Activated naive CD8-positive, alpha-beta T cell (primary cell): ENCODE measurements around the gene MTA1.

Experiments used
- H3K27ac Mint-ChIP-seq: one replicate; pipeline ENCODE4 v1.8.0; 2021; ENCODE audit warnings: mixed read lengths
- H3K27me3 Mint-ChIP-seq: one replicate; pipeline ENCODE4 v1.8.0; 2021; ENCODE audit warnings: mixed read lengths
- H3K36me3 Mint-ChIP-seq: one replicate; pipeline ENCODE4 v1.8.0; 2021; ENCODE audit warnings: mixed read lengths
- H3K4me1 Mint-ChIP-seq: one replicate; pipeline ENCODE4 v1.8.0; 2021; ENCODE audit warnings: low read depth, mixed read lengths
- H3K4me3 Mint-ChIP-seq: one replicate; pipeline ENCODE4 v1.8.0; 2021; ENCODE audit warnings: mild to moderate bottlenecking, mixed read lengths
- H3K9me3 Mint-ChIP-seq: one replicate; pipeline ENCODE4 v1.8.0; 2021; ENCODE audit warnings: low read depth, mixed read lengths

MTA1 gene

GRCh38 chr14:105498430-105499255 lies 79.0 kb downstream of the MTA1 start:
- Mint-ChIP-seq H3K27me3 (no peaks in the 10 kb centered on the region), H3K9me3 (no peaks in the 10 kb centered on the region), H3K36me3 (no peaks in the 10 kb centered on the region), H3K4me3 (no peak overlapping the region), H3K27ac (no peak overlapping the region), H3K4me1 (no peaks in the 10 kb centered on the region)

DNA sequence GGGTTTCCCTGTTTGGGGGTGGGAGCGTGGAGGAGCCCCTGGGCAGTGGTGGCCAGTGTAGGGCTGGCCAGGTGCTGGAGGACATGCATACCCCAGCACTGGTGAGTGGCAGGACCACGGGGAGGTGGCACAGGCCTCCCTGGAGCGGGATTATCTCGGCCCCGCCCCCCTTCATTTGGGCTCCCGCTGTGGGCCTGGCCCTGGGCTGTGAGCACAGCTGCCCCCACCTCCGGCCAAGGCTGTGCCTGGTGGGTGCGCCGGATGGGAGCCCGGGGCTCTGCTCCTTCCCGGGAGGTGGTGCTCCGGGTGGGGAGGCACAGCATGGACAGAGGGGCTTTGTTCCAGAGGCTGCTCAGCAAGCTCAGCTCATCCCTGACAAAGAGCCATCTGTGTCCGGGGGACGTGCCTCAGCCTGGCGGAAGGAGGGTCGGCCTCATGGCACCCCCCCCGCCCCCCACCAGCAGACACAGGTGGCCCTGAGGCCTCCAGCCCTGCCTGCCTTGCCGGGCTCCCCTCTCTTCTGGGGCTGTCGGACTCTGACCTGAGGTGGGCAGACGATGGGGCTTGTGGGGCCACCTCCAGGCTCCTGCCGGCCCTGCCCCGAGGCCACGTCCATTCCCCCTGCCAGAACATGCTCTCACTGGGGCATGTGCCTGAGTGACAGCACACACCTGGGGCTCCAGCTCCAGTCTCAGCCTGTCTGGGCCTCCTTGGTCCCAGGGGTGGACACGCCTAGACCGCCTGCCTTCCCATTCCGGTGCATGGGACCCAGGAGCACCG lies 79.8 kb downstream of the MTA1 start:
- no peak overlapping the region for H3K27ac Mint-ChIP-seq
- no peak overlapping the region for H3K4me3 Mint-ChIP-seq
- H3K9me3 Mint-ChIP-seq, result no peaks in the 10 kb centered on the region
- H3K36me3 Mint-ChIP-seq, result no peaks in the 10 kb centered on the region
- H3K4me1 Mint-ChIP-seq, result no peaks in the 10 kb centered on the region
- H3K27me3 Mint-ChIP-seq, result no peaks in the 10 kb centered on the region

- H3K36me3 Mint-ChIP-seq, result no peaks in the 10 kb centered on the region
- no peaks in the 10 kb centered on the region for H3K27me3 Mint-ChIP-seq
- no peaks in the 10 kb centered on the region for H3K9me3 Mint-ChIP-seq
- H3K27ac Mint-ChIP-seq, result no peak overlapping the region
- no peak overlapping the region for H3K4me3 Mint-ChIP-seq
- no peaks in the 10 kb centered on the region for H3K4me1 Mint-ChIP-seq
Measured at GRCh38 chr14:105500036-105500725, 80.6 kb downstream of the MTA1 start.

DNA sequence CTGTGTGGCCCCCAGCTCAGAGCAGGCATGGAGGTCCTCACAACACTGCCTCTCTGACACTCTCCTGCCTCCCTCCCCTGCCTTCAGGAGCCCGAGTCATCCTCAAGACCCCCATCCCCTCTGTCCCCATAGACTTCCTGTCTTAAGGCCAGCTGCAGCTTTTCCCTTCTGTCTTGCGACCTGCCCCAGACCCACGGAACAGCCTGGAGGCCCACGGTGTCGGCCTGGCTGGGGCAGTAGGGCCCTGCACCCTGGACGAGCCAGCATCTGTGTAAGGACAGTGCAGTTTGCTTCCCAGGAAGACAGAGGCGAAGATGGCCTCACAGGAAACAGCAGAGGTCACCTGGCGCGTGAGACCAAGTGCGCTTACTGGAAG lies 81.1 kb downstream of the MTA1 start:
- Mint-ChIP-seq H3K4me3 (no peak overlapping the region), H3K4me1 (no peaks in the 10 kb centered on the region), H3K27ac (no peak overlapping the region), H3K27me3 (no peaks in the 10 kb centered on the region), H3K9me3 (no peaks in the 10 kb centered on the region), H3K36me3 (no peaks in the 10 kb centered on the region)

DNA sequence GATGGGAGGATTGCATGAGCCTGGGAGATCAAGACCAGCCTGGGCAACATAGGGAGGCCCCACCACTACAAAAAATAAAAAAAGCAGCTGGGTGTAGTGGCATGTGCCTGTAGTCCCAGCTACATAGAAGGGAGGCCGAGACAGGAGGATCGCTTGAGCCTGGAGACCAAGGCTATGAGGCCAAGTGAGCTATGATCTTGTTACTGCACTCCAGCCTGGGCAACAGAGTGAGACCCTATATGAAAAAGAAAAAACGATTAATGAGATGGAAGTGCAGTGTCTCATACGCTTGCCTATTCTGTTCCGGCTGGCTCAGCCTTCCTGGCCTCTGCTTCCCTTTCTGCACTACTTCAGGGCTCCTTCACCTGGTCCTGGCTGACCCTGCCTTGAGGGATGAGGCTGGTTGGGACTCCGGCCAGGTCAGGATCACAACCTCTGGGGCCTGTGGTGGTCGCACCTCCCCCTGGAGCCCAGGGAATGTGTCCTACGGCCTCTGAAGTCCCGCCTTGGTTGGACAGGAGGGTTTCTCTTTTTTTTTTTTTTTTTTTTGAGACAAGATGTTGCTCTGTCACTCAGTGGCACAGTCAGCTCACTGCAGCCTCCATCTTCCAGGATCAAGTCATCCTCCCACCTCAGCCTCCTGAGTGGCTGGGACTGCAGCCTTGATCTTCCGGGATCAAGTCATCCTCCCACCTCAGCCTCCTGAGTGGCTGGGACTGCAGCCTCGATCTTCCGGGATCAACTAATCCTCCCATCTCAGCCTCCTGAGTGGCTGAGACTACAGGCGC lies 82.1 kb downstream of the MTA1 start:
- Mint-ChIP-seq H3K4me1 (no peaks in the 10 kb centered on the region), H3K36me3 (no peaks in the 10 kb centered on the region), H3K27me3 (no peaks in the 10 kb centered on the region), H3K4me3 (no peak overlapping the region), H3K27ac (no peak overlapping the region), H3K9me3 (no peaks in the 10 kb centered on the region)

- Mint-ChIP-seq H3K9me3 (no peaks in the 10 kb centered on the region), H3K27ac (no peak overlapping the region), H3K4me3 (no peak overlapping the region), H3K36me3 (no peaks in the 10 kb centered on the region), H3K4me1 (no peaks in the 10 kb centered on the region), H3K27me3 (no peaks in the 10 kb centered on the region)
Measured at GRCh38 chr14:105502446-105503295, 83.0 kb downstream of the MTA1 start.

DNA sequence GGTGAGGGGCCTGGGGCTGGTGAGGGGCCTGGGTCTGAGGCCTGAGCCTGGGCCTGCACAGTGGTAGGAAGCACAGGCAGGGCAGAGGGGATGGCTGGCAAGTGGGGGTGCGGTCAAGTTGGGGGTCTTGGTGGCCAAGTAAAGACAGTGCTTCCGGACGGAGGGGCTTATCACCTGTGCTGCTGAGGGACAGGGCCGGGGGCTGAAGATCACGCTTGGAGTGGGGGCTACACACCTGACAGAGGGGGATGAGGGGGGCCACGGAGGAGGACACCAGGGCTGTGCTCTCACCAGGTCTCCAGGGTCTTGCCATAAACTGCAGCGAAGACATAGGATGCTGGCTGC lies 83.6 kb downstream of the MTA1 start:
- no peaks in the 10 kb centered on the region for H3K36me3 Mint-ChIP-seq
- H3K9me3 Mint-ChIP-seq, result no peaks in the 10 kb centered on the region
- no peaks in the 10 kb centered on the region for H3K4me1 Mint-ChIP-seq
- peak overlapping the region; percentile 11 for H3K27ac Mint-ChIP-seq
- H3K4me3 Mint-ChIP-seq, result no peak overlapping the region
- H3K27me3 Mint-ChIP-seq, result no peaks in the 10 kb centered on the region

- Mint-ChIP-seq H3K27ac (no peak overlapping the region), H3K27me3 (peaks cover 4% of the 10 kb centered on the region), H3K4me1 (peaks cover 2% of the 10 kb centered on the region), H3K9me3 (no peaks in the 10 kb centered on the region), H3K4me3 (no peak overlapping the region), H3K36me3 (no peaks in the 10 kb centered on the region)
Measured at GRCh38 chr14:105503935-105504692, 84.5 kb downstream of the MTA1 start.

DNA sequence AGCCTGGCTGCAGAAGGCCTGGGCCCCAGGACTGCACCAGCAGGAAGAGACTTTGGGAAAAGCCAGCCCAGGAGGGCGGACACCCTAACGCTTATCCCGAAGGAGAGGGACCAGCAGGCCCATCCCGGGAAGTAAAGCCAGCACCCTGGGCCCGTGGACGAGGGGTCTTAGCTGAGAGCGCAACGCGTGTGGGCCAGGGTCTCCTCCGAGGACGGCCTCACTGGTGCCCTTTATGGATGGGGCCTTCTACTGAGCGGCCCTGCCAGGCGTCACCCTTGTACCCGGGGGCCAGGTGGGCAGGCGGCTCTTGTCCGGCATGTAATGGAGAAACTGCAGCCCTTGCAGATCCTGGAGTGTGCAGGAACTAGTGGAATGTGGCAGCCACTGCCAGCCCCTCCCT lies 85.5 kb downstream of the MTA1 start:
- no peak overlapping the region for H3K27ac Mint-ChIP-seq
- no peaks in the 10 kb centered on the region for H3K36me3 Mint-ChIP-seq
- peaks cover 4% of the 10 kb centered on the region for H3K27me3 Mint-ChIP-seq
- no peaks in the 10 kb centered on the region for H3K9me3 Mint-ChIP-seq
- H3K4me1 Mint-ChIP-seq, result peaks cover 2% of the 10 kb centered on the region
- H3K4me3 Mint-ChIP-seq, result no peak overlapping the region

- Mint-ChIP-seq H3K36me3 (no peaks in the 10 kb centered on the region), H3K27ac (no peak overlapping the region), H3K4me1 (peaks cover 2% of the 10 kb centered on the region), H3K9me3 (no peaks in the 10 kb centered on the region), H3K27me3 (peaks cover 9% of the 10 kb centered on the region), H3K4me3 (no peak overlapping the region)
Measured at GRCh38 chr14:105507247-105507646, 87.6 kb downstream of the MTA1 start.

- H3K4me3 Mint-ChIP-seq, result no peak overlapping the region
- no peaks in the 10 kb centered on the region for H3K9me3 Mint-ChIP-seq
- peaks cover 2% of the 10 kb centered on the region for H3K4me1 Mint-ChIP-seq
- H3K27me3 Mint-ChIP-seq, result peaks cover 14% of the 10 kb centered on the region
- no peak overlapping the region for H3K27ac Mint-ChIP-seq
- H3K36me3 Mint-ChIP-seq, result no peaks in the 10 kb centered on the region
Measured at GRCh38 chr14:105508069-105508468, 88.4 kb downstream of the MTA1 start.

DNA sequence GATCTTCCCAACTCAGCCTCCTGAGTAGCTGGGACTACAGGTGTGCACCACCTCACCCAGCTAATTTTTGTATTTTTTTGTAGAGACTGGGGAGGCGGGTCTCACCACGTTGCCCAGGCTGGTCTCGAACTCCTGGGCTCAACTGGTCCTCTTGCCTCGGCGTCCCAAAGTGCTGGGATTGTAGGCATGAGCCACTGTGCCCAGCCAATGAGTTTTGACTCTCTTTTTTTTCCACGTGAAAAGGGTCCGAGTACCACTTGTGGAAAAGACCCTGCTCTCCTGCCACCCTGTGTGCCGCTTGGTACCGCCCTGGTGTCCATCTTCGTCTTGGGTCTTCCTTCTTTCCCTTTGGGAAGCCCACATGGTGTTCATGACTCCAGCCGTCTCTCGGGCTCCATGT lies 89.0 kb downstream of the MTA1 start:
- Mint-ChIP-seq H3K27me3 (peaks cover 17% of the 10 kb centered on the region), H3K4me3 (no peak overlapping the region), H3K4me1 (peaks cover 2% of the 10 kb centered on the region), H3K36me3 (no peaks in the 10 kb centered on the region), H3K9me3 (no peaks in the 10 kb centered on the region), H3K27ac (no peak overlapping the region)

DNA sequence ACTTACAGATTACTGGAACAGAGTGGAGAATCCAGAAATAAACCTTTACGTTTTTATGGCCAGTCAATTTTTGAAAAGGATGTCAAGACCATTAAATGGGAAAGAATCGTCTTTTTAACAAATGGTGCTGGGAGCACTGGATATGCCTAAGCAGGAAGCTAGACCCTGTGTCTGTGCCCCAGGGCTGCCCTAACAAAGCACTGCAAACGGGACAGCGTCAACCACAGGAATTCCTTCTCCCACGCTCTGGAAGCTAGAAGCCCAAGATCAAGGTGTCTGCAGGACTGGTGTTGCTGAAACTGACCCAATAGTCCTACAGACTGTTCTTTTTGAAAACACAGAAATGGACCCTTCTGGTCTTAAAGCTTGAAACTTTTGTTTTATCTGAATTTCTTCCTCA lies 97.5 kb downstream of the MTA1 start:
- H3K9me3 Mint-ChIP-seq, result no peaks in the 10 kb centered on the region
- peaks cover 36% of the 10 kb centered on the region for H3K27me3 Mint-ChIP-seq
- H3K4me1 Mint-ChIP-seq, result peaks cover 3% of the 10 kb centered on the region
- no peak overlapping the region for H3K27ac Mint-ChIP-seq
- H3K4me3 Mint-ChIP-seq, result no peak overlapping the region
- no peaks in the 10 kb centered on the region for H3K36me3 Mint-ChIP-seq
